C4-2B (cell line): ENCODE data around the gene IWS1.

Experiments used
- ZFX ChIP-seq: fragments of 450-650 bp; IDR thresholded peaks from 2 replicates; pipeline ENCODE4 v1.6.1; 2017
- TF ChIP-seq, protein P1 (sequence below): fragments of 450-650 bp; conservative IDR thresholded peaks from 2 replicates; pipeline ENCODE4 v1.5.1; 2017; ENCODE audit warnings: mild to moderate bottlenecking

DNA sequence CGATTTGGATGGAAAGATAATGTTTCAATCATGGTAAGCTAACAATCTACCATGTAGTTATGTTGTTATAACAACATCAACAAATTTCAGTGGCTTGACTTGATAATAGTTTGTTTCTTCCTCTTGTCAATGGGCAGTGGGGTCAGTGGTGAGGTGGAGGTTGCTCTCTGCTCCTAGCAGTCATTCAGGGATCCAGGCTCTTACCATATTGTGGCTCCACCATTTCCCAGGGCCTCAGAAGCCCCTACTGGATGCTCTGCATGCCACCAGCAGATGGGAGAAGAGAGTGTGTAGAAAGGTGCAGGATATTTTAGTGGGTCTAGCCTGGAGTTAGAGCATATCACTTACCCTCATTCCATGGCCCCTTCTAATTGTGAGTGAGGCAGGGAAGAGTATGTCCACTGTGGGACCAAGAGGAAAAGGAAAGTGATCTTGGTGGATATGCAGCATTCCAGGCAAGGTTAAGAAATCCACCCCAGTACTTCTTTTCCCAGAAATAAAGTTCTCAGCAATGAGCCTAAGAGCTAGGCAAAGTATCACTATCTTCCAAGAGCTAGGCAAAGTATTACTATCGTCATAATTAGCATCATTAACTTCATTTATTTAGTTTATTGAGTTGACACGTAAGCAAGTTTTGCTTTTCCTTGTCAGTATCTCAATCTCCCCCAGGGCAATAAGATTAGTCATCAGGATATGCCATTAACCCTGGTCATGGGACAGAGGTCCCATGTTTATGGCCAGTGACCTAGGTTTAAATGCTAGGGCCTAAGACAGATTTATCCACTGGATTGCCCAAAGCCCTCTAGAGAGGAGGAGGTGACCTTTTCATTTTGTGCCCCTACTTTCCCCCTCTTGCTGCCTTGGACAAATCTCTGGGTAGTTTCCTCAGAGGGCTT is 4.2 kb upstream of the IWS1 start:
- TF ChIP-seq, protein P1, sequence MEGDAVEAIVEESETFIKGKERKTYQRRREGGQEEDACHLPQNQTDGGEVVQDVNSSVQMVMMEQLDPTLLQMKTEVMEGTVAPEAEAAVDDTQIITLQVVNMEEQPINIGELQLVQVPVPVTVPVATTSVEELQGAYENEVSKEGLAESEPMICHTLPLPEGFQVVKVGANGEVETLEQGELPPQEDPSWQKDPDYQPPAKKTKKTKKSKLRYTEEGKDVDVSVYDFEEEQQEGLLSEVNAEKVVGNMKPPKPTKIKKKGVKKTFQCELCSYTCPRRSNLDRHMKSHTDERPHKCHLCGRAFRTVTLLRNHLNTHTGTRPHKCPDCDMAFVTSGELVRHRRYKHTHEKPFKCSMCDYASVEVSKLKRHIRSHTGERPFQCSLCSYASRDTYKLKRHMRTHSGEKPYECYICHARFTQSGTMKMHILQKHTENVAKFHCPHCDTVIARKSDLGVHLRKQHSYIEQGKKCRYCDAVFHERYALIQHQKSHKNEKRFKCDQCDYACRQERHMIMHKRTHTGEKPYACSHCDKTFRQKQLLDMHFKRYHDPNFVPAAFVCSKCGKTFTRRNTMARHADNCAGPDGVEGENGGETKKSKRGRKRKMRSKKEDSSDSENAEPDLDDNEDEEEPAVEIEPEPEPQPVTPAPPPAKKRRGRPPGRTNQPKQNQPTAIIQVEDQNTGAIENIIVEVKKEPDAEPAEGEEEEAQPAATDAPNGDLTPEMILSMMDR = no peak
- no peak for TF ChIP-seq ZFX
